HT1080 (cell line): ENCODE data around the gene GALC. TPM values are rescaled to one million over a fixed set of nuclear protein-coding genes. Genes with fewer than 3 reads are reported as not detected.
A peak's percentile ranks its signal among the peaks of the same experiment; 100 is the strongest.

Source experiments
- DNase-seq: peaks from one replicate; pipeline ENCODE4 v3.0.0-alpha.2; 2015; ENCODE audit warnings: low read depth
- total RNA-seq: library from RNA; depleted of rRNA; stranded (reverse); fragments of >200 nt; shearing (Covaris generic); gene quantifications from 2 replicates; pipeline ENCODE4 v1.2.3, GENCODE V29; 2014

GALC gene
- total RNA-seq, 1 experiment from 2014 or later, result not detected

DNA sequence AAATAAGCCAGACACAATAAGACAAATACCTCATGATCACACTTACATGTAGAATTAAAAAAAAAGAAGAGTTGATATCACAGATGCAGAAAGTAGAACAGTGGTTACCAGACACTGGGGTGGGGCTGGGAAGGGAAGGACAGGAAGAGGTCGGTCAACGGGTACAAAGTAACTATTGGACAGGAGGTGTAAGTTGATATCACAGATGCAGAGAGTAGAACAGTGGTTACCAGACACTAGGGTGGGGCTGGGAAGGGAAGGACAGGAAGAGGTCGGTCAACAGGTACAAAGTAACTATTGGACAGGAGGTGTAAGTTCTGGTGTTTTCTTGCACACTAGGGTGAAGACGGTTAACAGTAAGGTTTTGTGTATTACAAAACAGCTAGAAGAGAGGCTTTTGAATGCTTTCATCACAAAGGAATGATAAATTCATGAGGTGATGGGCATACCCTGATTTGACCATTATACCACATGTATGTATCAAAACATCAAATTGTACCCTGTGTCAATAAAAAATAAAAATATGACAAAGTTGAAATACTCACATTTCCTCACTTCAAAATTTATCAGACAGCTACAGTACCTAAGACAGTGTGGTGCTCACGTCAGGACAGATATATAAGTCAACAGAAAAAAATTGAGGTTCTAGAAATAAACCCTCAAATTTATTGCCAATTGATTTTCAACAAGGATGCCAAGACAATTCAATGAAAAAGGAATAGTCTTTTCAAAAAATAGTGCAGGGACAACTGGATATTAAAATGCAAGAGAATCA, 32.8 kb downstream of the GALC start:
- no peak for DNase-seq

- no peak for DNase-seq
Measured at GRCh38 chr14:87955501-87955900, 37.5 kb downstream of the GALC start.

DNA sequence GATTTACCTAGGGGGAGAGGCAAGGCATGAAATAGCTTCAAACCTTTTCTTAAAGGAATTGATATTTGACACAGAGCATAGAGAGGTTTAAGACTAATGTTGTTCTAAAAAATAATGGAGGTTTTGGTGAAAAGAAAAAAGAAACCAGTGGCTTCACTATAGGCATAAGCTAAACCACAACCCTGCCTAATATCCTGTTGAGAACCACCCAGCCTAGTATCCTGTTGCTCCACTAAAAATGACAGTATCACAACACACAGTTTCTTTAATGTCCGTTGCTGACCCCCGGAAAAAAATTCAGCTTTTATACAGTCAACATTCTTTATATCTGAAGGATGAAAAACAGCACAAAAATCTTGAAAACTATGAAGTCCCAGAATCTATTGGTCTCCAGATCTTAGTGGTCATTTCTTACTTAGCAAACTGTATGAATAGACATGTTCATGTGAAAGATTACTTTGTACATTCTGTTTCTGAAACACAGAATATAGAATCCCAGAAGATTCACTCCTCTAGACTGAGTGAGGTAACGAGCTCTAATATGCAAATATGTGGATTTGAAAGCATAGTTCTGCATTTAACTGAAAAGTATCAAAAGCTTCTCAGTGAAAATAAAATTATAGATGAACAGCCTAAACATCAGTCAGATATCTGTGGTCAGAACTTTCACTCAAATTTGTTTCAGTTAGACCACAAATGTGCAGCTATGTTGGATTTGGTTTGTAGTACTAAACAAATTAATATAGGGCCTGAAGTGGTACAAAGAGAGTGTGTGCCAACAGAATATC, 40.5 kb downstream of the GALC start:
- no peak for DNase-seq

DNA sequence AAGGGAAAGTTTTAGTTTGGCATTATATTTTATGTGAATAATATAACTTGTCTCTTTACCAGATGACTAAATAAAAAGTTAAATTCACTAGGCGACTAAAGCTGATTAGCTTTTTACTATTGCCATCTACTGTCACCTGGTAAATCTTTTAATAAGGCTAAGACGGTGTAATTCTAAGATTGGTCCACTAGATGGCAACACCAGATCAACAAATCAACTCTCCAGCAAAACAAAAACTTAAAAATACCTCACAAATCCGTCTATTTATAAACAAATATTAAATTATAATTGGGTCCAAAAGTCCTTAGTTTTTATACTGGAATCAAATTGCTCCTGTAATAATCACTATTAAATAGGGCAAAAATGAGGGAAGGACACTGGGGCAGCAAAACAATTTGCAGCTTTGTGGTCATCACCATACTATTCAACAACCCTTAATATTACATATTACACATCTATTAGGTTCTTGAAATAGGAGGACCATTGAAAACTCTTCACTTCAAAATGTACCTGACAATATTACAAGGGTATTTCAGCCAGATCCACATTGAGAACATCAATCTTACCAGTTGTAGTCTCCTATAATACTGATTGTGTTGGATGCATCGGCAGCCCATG, 47.9 kb downstream of the GALC start:
- peak; percentile 23 for DNase-seq

- DNase-seq, result no peak
Measured at GRCh38 chr14:87940894-87941293, 52.1 kb downstream of the GALC start.

- no peak for DNase-seq
Measured at GRCh38 chr14:87940382-87940781, 52.6 kb downstream of the GALC start.

- DNase-seq, result no peak
Measured at GRCh38 chr14:87935886-87936285, 57.1 kb downstream of the GALC start.

DNA sequence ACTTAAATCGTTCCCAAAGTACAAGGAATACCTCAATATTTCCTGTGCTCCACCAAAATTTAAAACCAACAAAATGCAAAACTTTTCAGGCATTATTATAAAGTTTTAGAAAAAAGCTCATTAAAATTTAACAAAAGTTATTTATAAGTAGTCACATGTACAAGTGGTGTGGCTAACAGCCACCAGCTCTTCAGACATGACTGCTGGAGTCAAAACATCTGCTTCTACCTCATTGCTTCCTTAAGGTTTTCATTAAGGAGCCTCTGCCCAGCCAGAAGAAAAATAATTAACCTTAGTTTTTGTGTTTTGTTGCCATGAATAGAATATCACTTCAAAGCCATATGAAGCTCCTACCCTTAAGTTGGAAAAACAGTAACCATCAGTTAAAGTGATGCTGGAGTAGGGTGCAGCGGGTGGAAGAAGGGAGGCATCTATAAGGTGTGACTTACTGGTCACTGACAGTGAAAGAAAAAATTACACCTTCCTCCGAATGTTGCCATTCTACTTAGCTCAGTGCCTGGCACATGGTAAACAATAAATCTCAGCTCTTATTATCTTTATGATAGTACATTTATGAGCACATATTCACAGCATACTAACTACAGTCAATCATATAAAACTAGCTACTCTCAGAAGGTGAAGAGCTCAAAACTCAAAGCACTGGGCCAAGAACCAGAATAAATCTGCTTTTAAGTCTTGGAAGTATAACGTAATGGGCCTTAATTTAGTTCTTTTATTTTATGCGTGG, 57.7 kb downstream of the GALC start:
- no peak for DNase-seq

GRCh38 chr14:87934185-87934584, 58.8 kb downstream of the GALC start:
- no peak for DNase-seq

DNA sequence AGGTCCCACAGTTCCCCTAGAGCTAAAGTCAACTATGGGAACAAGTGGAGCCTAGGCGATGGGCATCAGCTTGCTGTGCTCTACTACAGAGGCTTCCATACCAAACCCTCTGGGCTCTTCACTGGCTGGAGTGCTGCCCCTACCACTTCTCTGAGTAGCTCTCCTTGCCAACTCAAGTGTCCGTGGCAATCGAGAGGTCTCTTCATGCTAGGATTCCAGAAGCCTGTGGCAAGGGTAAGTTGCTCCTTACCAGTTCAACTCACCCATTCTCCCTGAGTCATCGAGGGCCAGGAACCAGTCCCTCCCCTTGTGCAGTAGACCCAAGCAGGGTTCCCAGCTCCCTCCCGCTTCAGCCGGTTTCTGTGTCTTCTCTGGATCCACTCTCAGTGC, 76.1 kb downstream of the GALC start:
- no peak for DNase-seq

DNA sequence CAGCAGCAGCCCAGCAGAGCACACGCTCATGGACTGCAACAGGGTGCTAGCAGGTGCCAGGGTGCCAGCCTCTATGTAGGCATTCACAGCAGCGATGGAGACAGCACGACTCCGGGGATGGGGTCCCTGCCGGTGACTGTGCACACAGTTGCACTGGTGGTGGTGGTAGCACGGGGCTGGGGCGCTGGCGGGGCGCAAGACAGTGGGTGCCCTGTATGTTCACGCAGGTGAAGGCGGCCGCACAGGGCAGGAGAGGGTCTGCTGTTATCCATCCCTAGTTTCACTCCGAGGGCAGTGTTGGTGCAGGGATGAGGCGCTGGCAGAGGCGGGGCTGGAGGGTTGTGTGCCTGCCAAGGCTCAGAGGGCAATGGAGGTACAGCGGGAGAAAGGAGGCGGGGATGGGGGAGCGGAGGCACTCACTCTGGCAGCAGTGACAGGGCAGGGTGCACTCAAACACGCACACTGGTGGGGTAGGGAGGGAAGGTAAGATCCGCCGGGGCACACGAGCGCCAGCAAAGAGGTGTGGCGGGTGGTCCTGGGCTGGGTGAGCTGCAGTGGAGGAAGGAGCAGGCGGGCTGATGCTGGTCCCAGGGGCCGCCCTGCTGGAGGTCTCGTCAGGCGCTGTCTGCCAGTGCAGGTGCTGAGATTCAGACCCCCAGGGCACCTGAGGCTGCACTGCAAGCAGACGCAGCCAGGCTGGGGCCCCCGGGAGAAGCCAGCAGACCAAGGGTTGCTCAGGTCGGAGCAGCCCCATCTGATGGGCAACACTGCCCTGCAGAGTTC, 76.7 kb downstream of the GALC start:
- DNase-seq, result no peak

GRCh38 chr14:87908550-87908949, 84.4 kb downstream of the GALC start:
- no peak for DNase-seq

GRCh38 chr14:87901652-87902051, 91.3 kb downstream of the GALC start:
- no peak for DNase-seq

- DNase-seq, result no peak
Measured at GRCh38 chr14:87901236-87901635, 91.7 kb downstream of the GALC start.

GRCh38 chr14:87899228-87899627, 93.8 kb downstream of the GALC start:
- DNase-seq, result no peak

- no peak for DNase-seq
Measured at GRCh38 chr14:87898301-87898700, 94.7 kb downstream of the GALC start.

DNA sequence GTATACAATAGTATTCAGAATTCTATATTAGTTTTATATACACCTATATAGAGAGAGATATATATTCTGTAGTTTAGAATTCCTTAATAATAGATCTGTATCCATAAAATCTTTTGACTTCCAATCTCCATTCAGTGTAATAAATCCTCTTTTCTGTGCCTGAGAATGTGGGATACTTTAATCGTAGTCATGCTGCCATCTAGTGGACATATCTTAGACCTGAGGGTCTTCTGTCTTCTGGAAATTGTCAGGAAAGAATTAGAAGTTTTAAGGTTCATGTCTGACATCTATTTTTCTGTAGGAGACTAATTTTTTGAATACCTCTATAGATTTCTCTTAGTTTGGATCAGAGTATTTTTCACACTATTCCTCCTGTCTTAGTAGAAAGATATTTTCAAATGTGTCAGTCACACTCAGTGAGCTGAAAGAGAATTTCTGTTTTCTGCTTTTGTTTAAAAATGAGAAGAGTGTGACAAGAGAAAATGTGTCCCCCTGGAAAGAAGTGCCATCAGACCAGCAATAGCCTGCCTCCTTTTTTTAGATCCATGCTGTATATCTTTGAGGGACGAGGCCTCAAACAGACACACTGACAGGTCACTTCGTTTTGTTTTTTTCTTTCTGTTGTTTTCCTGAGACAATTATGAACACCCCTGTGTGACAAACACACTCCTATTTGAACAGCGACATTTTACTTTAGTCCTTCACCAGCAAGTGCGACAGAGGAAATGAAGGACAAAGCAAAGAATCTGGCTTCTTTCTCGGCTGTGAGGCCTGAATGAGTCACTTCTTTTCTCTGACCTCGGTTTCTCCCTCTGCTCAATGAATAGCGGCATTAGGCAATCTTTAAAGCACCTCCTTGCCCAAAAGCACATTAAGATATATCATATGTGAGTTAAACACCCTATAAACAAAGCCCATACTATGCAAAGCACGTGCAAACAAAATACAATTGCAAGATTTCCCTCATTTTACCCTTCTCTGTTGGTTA, 96.3 kb downstream of the GALC start:
- peak; percentile 56 for DNase-seq

DNA sequence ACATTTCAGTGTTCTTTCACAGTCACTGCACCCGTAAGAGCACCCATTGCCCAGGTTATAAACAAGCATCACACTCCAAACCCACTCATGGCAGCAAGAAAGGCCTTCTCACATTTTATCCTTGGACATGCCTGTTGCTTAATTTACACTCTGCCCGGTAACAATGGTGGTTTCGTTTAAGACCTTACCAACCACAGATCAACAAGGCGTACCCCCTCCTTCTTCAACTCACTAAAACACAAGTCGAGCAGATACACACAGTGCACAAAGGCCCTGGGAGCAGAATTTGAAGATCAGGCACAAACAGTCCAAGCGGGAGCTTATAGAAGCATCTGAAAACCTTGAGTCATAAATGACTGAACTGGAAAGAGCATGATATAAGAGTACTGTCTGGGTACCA, 98.1 kb downstream of the GALC start:
- no peak for DNase-seq

- DNase-seq, result no peak
Measured at GRCh38 chr14:87892763-87893162, 100.2 kb downstream of the GALC start.
